Activated gamma-delta T cell treated with anti-CD3 and anti-CD28 coated beads, Interleukin-2, amount 50 U/mL, for 16 hours (primary cell): ENCODE results near the gene EVPL.

Experiments
- DNase-seq: peaks from one replicate; pipeline ENCODE4 v3.0.0-alpha.2; 2020; ENCODE audit warnings: low read depth

EVPL gene

GRCh38 chr17:75959051-75959838 lies 67.9 kb downstream of the EVPL start:
- no peak for DNase-seq
